Heart left ventricle (tissue), 16 donors: ENCODE measurements around the gene CNNM3. TPM values are rescaled to one million over a fixed set of nuclear protein-coding genes. Genes with fewer than 3 reads are reported as not detected.

Experiments
- ATAC-seq, 4 donors: fragments of 200-7000 bp; cut with Tn5 transposase; one replicate each; pipeline ENCODE4 v1.9.1; 2020 to 2022; ENCODE audit warnings: moderate library complexity in 4 of 4, mild to moderate bottlenecking in 3 of 4, moderate number of reproducible peaks in 1 of 4
- DNase-seq, 5 donors: peaks; one replicate each; pipeline ENCODE4 v3.0.0-alpha.2; 2020
- H3K27ac ChIP-seq, 12 donors: fragments of 200-600 bp; sonication (generic) in 4 of 12; one replicate each; pipeline versions ENCODE4 v1.5.0 to v1.8.0; 2016 to 2022; ENCODE audit warnings: mild to moderate bottlenecking in 2 of 12
- H3K27me3 ChIP-seq, 9 donors: fragments of 200-600 bp; sonication (generic) in 2 of 9; one replicate each; pipeline versions ENCODE4 v1.5.1 to v1.8.0; 2016 to 2022; ENCODE audit warnings: mild to moderate bottlenecking in 3 of 9
- H3K36me3 ChIP-seq, 9 donors: fragments of 200-600 bp; sonication (generic) in 2 of 9; one replicate each; pipeline versions ENCODE4 v1.5.0 to v1.8.0; 2018 to 2022; ENCODE audit warnings: mild to moderate bottlenecking in 2 of 9
- H3K4me1 ChIP-seq, 12 donors: fragments of 200-600 bp; sonication (generic) in 4 of 12; one replicate each; pipeline versions ENCODE4 v1.5.0 to v1.8.0; 2016 to 2022; ENCODE audit warnings: mild to moderate bottlenecking in 3 of 12
- H3K4me3 ChIP-seq, 12 donors: fragments of 200-600 bp; sonication (generic) in 4 of 12; one replicate each; pipeline versions ENCODE4 v1.5.0 to v1.8.0; 2017 to 2022; ENCODE audit warnings: mild to moderate bottlenecking in 9 of 12, moderate library complexity in 4 of 12
- H3K9me3 ChIP-seq, 12 donors: fragments of 200-600 bp; sonication (generic) in 4 of 12; one replicate each; pipeline versions ENCODE4 v1.5.0 to v1.8.0; 2016 to 2022; ENCODE audit warnings: mild to moderate bottlenecking in 1 of 12
- POLR2A ChIP-seq, 2 donors: fragments of 450-650 bp; IDR thresholded peaks; one replicate each; pipeline ENCODE4 v1.6.1; 2017; ENCODE audit warnings: antibody characterized with exemption in 2 of 2, mild to moderate bottlenecking in 2 of 2, moderate library complexity in 2 of 2
- WGBS, 4 donors: extraction: QIAGEN DNeasy Blood & Tissue Kit in 2 of 4; methylation state at CpG; one replicate each; pipeline versions ENCODE4 v1.1.5 to v1.1.7; 2013 to 2018; 5-methylcytosine and 5-hydroxymethylcytosine counted together
- intact Hi-C, 10 donors: fragments of 100-400 bp; cut with DNase I; formaldehyde crosslinking; loops; one replicate each; pipeline versions ENCODE4 v1.11.1 to v1.14.2; 2022
- long read RNA-seq, 3 donors: library from polyadenylated mRNA; unstranded; transcript quantifications; one replicate each; pipeline ENCODE4 v2.0.0, GENCODE V29; 2020 to 2021
- polyA plus RNA-seq, 2 donors: library from polyadenylated mRNA; stranded (reverse); fragments of 200-250 nt; gene quantifications; one replicate each; pipeline ENCODE4 v1.2.3, GENCODE V29; 2013
- total RNA-seq, 9 donors: library from RNA; depleted of rRNA in 2 of 9; stranded (reverse); fragments of >200 nt in 2 of 9; fragmentation: NEBNext Ultra II Directional in 3 of 9; extraction: Animal tissue kit (Norgen Biotek cat#: 25700) in 3 of 9; gene quantifications; one replicate each; pipeline versions ENCODE4 v1.1.0 to v1.2.4, GENCODE V29; 2016 to 2023
- TF ChIP-seq, protein P1 (sequence below), 12 donors: fragments of 200-600 bp; sonication (generic) in 4 of 12; IDR thresholded peaks; one replicate each; pipeline versions ENCODE4 v1.5.0 to v1.8.0; 2018 to 2022; ENCODE audit warnings: antibody characterized with exemption in 12 of 12, mild to moderate bottlenecking in 5 of 12
- donor health status: ischemic (EF 13 %, LVEDD 7.1; RV severe dilation, severe dysfunction).
- donor health status: healthy with polysubstance abuse.
- donor health status: DM: no; HTN: yes; CAD: no.
- donor health status: DM: no; HTN: no; CAD: no.
- donor health status: ischemic (EF 25% LVEDD 6.9; RV normal size, moderate dysfunction).
- donor health status: ischemic (EF 25% LVEDD 5.7; RV mildly dilated, moderate dysfunction).
- donor health status: healthy.
- donor health status: DM: yes; HTN: yes; CAD: no.
- donor health status: ischemic (EF 35%, LVEDD 5.7; RV mildly dilated, moderate dysfunction).
- donor health status: nonischemic (EF 11% LVEDD 7.7; RV severe dilation, severe dysfunction).
- donor health status: DM: yes; HTN: yes; CAD: no.
- donor health status: PGD.
- donor health status: ischemic (EF 29% LVEDD 5.4; RV normal size, mild dysfunction).
- donor health status: nonischemic (EF 23%, LVEDD 6.1; RV moderate dilation, normal function).

The CNNM3 gene
- total RNA-seq = 10 to 100 TPM in 6 of 9 donors, 1 to 10 TPM in 3; 6.6 to 17.7 (median 10.6) TPM
- polyA plus RNA-seq = 1 to 10 TPM; 5.1 to 7.1 TPM
- long read RNA-seq, donor 1, transcript CNNM3-201 (8 exons, 3,447 nt) = major isoform, 6 of 13 reads
- long read RNA-seq, donor 1, partial matches to known transcripts = 2 of 13 reads
- long read RNA-seq, donor 1, other reads (novel, unspliced or antisense) = 5 of 13 reads
- long read RNA-seq, donor 2, partial matches to known transcripts = 0 of 2 reads
- long read RNA-seq, donor 2, other reads (novel, unspliced or antisense) = 2 of 2 reads
- long read RNA-seq, donor 3, transcript CNNM3-201 (8 exons, 3,447 nt) = major isoform, 8 of 17 reads
- long read RNA-seq, donor 3, partial matches to known transcripts = 1 of 17 reads
- long read RNA-seq, donor 3, other reads (novel, unspliced or antisense) = 8 of 17 reads

DNA sequence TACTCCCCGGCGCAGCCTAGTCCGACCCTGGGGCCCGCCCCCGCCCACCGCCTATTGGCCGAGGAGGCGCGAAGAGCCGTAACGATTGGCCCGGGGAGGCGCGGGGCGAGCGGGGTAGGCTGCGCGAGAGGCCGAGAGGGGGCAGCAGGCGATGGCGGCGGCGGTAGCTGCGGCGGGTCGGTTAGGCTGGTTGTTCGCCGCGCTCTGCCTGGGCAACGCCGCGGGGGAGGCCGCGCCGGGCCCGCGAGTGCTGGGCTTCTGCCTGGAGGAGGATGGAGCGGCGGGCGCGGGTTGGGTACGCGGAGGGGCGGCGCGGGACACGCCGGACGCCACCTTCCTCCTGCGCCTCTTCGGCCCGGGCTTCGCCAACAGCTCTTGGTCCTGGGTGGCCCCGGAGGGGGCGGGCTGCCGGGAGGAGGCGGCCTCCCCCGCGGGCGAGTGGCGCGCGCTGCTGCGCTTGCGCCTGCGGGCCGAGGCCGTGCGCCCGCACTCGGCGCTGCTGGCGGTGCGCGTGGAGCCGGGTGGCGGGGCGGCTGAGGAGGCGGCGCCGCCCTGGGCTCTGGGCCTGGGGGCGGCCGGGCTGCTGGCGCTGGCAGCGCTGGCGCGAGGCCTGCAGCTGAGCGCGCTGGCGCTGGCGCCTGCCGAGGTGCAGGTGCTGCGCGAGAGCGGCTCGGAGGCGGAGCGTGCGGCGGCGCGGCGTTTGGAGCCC, at the start of gene CNNM3:
Gene CNNM3, plus strand, starts transcription at position 142 of the 709 bp plus-strand sequence. Its CDS starts 10 bp downstream, at position 152.
- WGBS, 4 donors = 0% methylated on average over 2 to 103 of the region's 103 CpGs
- peak in 1 of 2 donors; percentile 90 for TF ChIP-seq POLR2A (IDR thresholded peaks at IDR 0.05)
- TF ChIP-seq, protein P1, sequence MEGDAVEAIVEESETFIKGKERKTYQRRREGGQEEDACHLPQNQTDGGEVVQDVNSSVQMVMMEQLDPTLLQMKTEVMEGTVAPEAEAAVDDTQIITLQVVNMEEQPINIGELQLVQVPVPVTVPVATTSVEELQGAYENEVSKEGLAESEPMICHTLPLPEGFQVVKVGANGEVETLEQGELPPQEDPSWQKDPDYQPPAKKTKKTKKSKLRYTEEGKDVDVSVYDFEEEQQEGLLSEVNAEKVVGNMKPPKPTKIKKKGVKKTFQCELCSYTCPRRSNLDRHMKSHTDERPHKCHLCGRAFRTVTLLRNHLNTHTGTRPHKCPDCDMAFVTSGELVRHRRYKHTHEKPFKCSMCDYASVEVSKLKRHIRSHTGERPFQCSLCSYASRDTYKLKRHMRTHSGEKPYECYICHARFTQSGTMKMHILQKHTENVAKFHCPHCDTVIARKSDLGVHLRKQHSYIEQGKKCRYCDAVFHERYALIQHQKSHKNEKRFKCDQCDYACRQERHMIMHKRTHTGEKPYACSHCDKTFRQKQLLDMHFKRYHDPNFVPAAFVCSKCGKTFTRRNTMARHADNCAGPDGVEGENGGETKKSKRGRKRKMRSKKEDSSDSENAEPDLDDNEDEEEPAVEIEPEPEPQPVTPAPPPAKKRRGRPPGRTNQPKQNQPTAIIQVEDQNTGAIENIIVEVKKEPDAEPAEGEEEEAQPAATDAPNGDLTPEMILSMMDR (IDR thresholded peaks at IDR 0.05) = peak; percentile 56 to 91 (median 72)

GRCh38 chr2:96767135-96767871, 48.8 kb upstream of the CNNM3 start:
- no peak overlapping the region for H3K4me3 ChIP-seq
- no peak for ATAC-seq
- H3K27me3 ChIP-seq = no peaks in the 10 kb centered on the region
- DNase-seq = no peak
- no peak for TF ChIP-seq POLR2A (IDR thresholded peaks at IDR 0.05)
- TF ChIP-seq, protein P1 (IDR thresholded peaks at IDR 0.05) = no peak
- intact Hi-C loops = loop anchor here in 2 of 10 donors (5.0 to 10.0 kb wide), 3 partner anchors 35 to 233 kb away; partner anchors contain the start of genes ARID5A (in 1 of the 2) and KANSL3 (in 1 of the 2)
- H3K36me3 ChIP-seq = peaks cover 0 to 4% (median 0%) of the 10 kb centered on the region in 9 donors
- H3K4me1 ChIP-seq = peaks cover 0 to 39% (median 26%) of the 10 kb centered on the region in 12 donors
- no peak overlapping the region for H3K27ac ChIP-seq
- WGBS, 4 donors = 93 to 96% (median 95%) methylated on average over 7 to 9 of the region's 9 CpGs
- no peaks in the 10 kb centered on the region for H3K9me3 ChIP-seq

More for the DNA sequence above, at the start of gene CNNM3:
- H3K9me3 ChIP-seq = no peaks in the 10 kb centered on the region
- H3K4me3 ChIP-seq = peak within 1 kb of the TSS; percentile 61 to 98 (median 82)
- H3K27me3 ChIP-seq = no peaks in the 10 kb centered on the region
- intact Hi-C loops = loop anchor here in 2 of 10 donors (10.0 kb wide), 2 partner anchors 181 to 281 kb away; partner anchors contain the start of genes ARID5A (in 1 of the 2) and KANSL3 (in 1 of the 2)
- peak; percentile 91 to 95 (median 94) for ATAC-seq
- DNase-seq = peak; percentile 97 to 99 (median 98)
- peak within 1 kb of the TSS; percentile 90 to 99 (median 97) for H3K27ac ChIP-seq
- H3K4me1 ChIP-seq = peaks cover 3 to 70% (median 60%) of the 10 kb centered on the region in 12 donors
- H3K36me3 ChIP-seq = peaks cover 0 to 15% (median 3%) of the 10 kb centered on the region in 9 donors

- H3K4me3 ChIP-seq = no peak overlapping the region
- H3K36me3 ChIP-seq = peaks cover 0 to 4% (median 0%) of the 10 kb centered on the region in 9 donors
- H3K27ac ChIP-seq = no peak overlapping the region
- WGBS, 4 donors = 81 to 87% (median 84%) methylated on average over 8 of the region's 8 CpGs
- ATAC-seq (no peak), DNase-seq (no peak)
- intact Hi-C loops = loop anchor here in 2 of 10 donors (5.0 to 10.0 kb wide), 3 partner anchors 34 to 233 kb away; partner anchors contain the start of genes ARID5A (in 1 of the 2) and KANSL3 (in 1 of the 2)
- H3K27me3 ChIP-seq = no peaks in the 10 kb centered on the region
- no peaks in the 10 kb centered on the region for H3K9me3 ChIP-seq
- TF ChIP-seq POLR2A (IDR thresholded peaks at IDR 0.05) = no peak
- TF ChIP-seq, protein P1 (IDR thresholded peaks at IDR 0.05) = no peak
- peaks cover 0 to 35% (median 18%) of the 10 kb centered on the region in 12 donors for H3K4me1 ChIP-seq
These were observed 47.9 kb upstream of the CNNM3 start for GRCh38 chr2:96768083-96768561.
